ENCODE results near the gene SLC35B4. TPM values are rescaled to one million over a fixed set of nuclear protein-coding genes. Genes with fewer than 3 reads are reported as not detected.

Gene SLC35B4
- total RNA-seq, 1 donor from 2014 or later: 23.2 TPM

GRCh38 chr7:134331393-134331792, 14.7 kb upstream of the SLC35B4 start:
- H3K4me2 ChIP-seq (ENCODE audit: low read length): no peak overlapping the region
- Mint-ChIP-seq H3K4me3 (ENCODE audit: unreplicated experiment) (no peak overlapping the region), H3K9me3 (ENCODE audit: unreplicated experiment) (peaks cover 5% of the 10 kb centered on the region), H3K27me3 (ENCODE audit: low read depth, unreplicated experiment) (no peaks in the 10 kb centered on the region), H3K4me1 (ENCODE audit: low read depth, unreplicated experiment) (no peaks in the 10 kb centered on the region), H3K27ac (ENCODE audit: unreplicated experiment) (no peak overlapping the region), H3K36me3 (ENCODE audit: low read depth, unreplicated experiment) (no peaks in the 10 kb centered on the region)
- H2AFZ ChIP-seq (ENCODE audit: low read depth, low read length): no peak overlapping the region
- FAIRE-seq: no peak
- no peak overlapping the region for H3K27ac ChIP-seq (ENCODE audit: low read depth, low read length)
- peaks cover 16% of the 10 kb centered on the region for H3K27me3 ChIP-seq (ENCODE audit: insufficient read depth, low read length)
- TF ChIP-seq EZH2 (IDR thresholded peaks at IDR 0.05; ENCODE audit: insufficient read depth, low read length) (no peak), CTCF (IDR thresholded peaks at IDR 0.05; ENCODE audit: insufficient read depth, low read depth, low read length) (no peak)
- no peaks in the 10 kb centered on the region for H3K9me3 ChIP-seq (ENCODE audit: insufficient read depth, low read depth, low read length)
- no peaks in the 10 kb centered on the region for H4K20me1 ChIP-seq (ENCODE audit: insufficient read depth, low read length)
- H3K36me3 ChIP-seq (ENCODE audit: insufficient read depth, low read length): no peaks in the 10 kb centered on the region
- no peak overlapping the region for H3K4me3 ChIP-seq (ENCODE audit: insufficient read depth, low read depth, low read length)
- H3K9ac ChIP-seq (ENCODE audit: low read length): no peak overlapping the region
- no peak for DNase-seq (ENCODE audit: low read depth)
- no peaks in the 10 kb centered on the region for H3K4me1 ChIP-seq (ENCODE audit: insufficient read depth, low read length)
- H3K79me2 ChIP-seq (ENCODE audit: insufficient read depth, low read length): no peaks in the 10 kb centered on the region

- Histone ChIP-seq H3K4me1 (ENCODE audit: insufficient read depth, low read length) (no peaks in the 10 kb centered on the region), H3K4me3 (ENCODE audit: insufficient read depth, low read depth, low read length) (no peak overlapping the region), H3K36me3 (ENCODE audit: insufficient read depth, low read length) (no peaks in the 10 kb centered on the region), H3K9me3 (ENCODE audit: insufficient read depth, low read depth, low read length) (no peaks in the 10 kb centered on the region), H3K27me3 (ENCODE audit: insufficient read depth, low read length) (peaks cover 16% of the 10 kb centered on the region), H3K27ac (ENCODE audit: low read depth, low read length) (no peak overlapping the region), H3K9ac (ENCODE audit: low read length) (no peak overlapping the region), H3K4me2 (ENCODE audit: low read length) (no peak overlapping the region), H3K79me2 (ENCODE audit: insufficient read depth, low read length) (no peaks in the 10 kb centered on the region), H4K20me1 (ENCODE audit: insufficient read depth, low read length) (no peaks in the 10 kb centered on the region), H2AFZ (ENCODE audit: low read depth, low read length) (no peak overlapping the region)
- Mint-ChIP-seq H3K27ac (ENCODE audit: unreplicated experiment) (no peak overlapping the region), H3K4me1 (ENCODE audit: low read depth, unreplicated experiment) (no peaks in the 10 kb centered on the region), H3K4me3 (ENCODE audit: unreplicated experiment) (no peak overlapping the region), H3K9me3 (ENCODE audit: unreplicated experiment) (peaks cover 5% of the 10 kb centered on the region), H3K27me3 (ENCODE audit: low read depth, unreplicated experiment) (no peaks in the 10 kb centered on the region), H3K36me3 (ENCODE audit: low read depth, unreplicated experiment) (no peaks in the 10 kb centered on the region)
- DNase-seq (ENCODE audit: low read depth) (no peak), FAIRE-seq (no peak)
- no peak for TF ChIP-seq CTCF (IDR thresholded peaks at IDR 0.05; ENCODE audit: insufficient read depth, low read depth, low read length)
- TF ChIP-seq EZH2 (IDR thresholded peaks at IDR 0.05; ENCODE audit: insufficient read depth, low read length): no peak
Observed at GRCh38 chr7:134330974-134331373, 14.2 kb upstream of the SLC35B4 start.

- Mint-ChIP-seq H3K9me3 (ENCODE audit: unreplicated experiment) (no peaks in the 10 kb centered on the region), H3K4me1 (ENCODE audit: low read depth, unreplicated experiment) (no peaks in the 10 kb centered on the region), H3K36me3 (ENCODE audit: low read depth, unreplicated experiment) (no peaks in the 10 kb centered on the region), H3K4me3 (ENCODE audit: unreplicated experiment) (no peak overlapping the region), H3K27me3 (ENCODE audit: low read depth, unreplicated experiment) (peaks cover 2% of the 10 kb centered on the region), H3K27ac (ENCODE audit: unreplicated experiment) (no peak overlapping the region)
- H3K79me2 ChIP-seq (ENCODE audit: insufficient read depth, low read length): no peaks in the 10 kb centered on the region
- peaks cover 16% of the 10 kb centered on the region for H3K27me3 ChIP-seq (ENCODE audit: insufficient read depth, low read length)
- H2AFZ ChIP-seq (ENCODE audit: low read depth, low read length): no peak overlapping the region
- FAIRE-seq (no peak), DNase-seq (ENCODE audit: low read depth) (no peak)
- H3K4me3 ChIP-seq (ENCODE audit: insufficient read depth, low read depth, low read length): no peak overlapping the region
- H3K4me2 ChIP-seq (ENCODE audit: low read length): no peak overlapping the region
- H3K4me1 ChIP-seq (ENCODE audit: insufficient read depth, low read length): no peaks in the 10 kb centered on the region
- H3K36me3 ChIP-seq (ENCODE audit: insufficient read depth, low read length): no peaks in the 10 kb centered on the region
- no peaks in the 10 kb centered on the region for H4K20me1 ChIP-seq (ENCODE audit: insufficient read depth, low read length)
- H3K27ac ChIP-seq (ENCODE audit: low read depth, low read length): no peak overlapping the region
- H3K9me3 ChIP-seq (ENCODE audit: insufficient read depth, low read depth, low read length): no peaks in the 10 kb centered on the region
- no peak overlapping the region for H3K9ac ChIP-seq (ENCODE audit: low read length)
- no peak for TF ChIP-seq CTCF (IDR thresholded peaks at IDR 0.05; ENCODE audit: insufficient read depth, low read depth, low read length)
- TF ChIP-seq EZH2 (IDR thresholded peaks at IDR 0.05; ENCODE audit: insufficient read depth, low read length): no peak
Observed at GRCh38 chr7:134329614-134330346, 13.1 kb upstream of the SLC35B4 start.

Data from astrocyte (in vitro differentiated cells and primary cell).